Esophagus (tissue), 2 donors: ENCODE data around the gene WDHD1. TPM values are rescaled to one million over a fixed set of nuclear protein-coding genes. Genes with fewer than 3 reads are reported as not detected.
"Not testable (repeated sequence)": the region's sequence is repeated elsewhere in the genome, so short reads cannot be mapped to it uniquely, and the experiment has no call there.

Experiments used
- H3K27ac ChIP-seq, 2 donors: one replicate each; pipeline ENCODE4 v1.5.1; 2013; ENCODE audit warnings: low read depth in 2 of 2, mild to moderate bottlenecking in 2 of 2, inconsistent platforms in 1 of 2, low read length in 1 of 2, moderate library complexity in 1 of 2
- H3K27me3 ChIP-seq, 2 donors: one replicate each; pipeline ENCODE4 v1.6.1; 2013; ENCODE audit warnings: low read length in 2 of 2, control low read depth in 1 of 2, mild to moderate bottlenecking in 1 of 2; ENCODE audit not compliant: insufficient read depth in 2 of 2, control insufficient read depth in 1 of 2
- H3K36me3 ChIP-seq, 2 donors: one replicate each; pipeline ENCODE4 v1.6.1; 2013; ENCODE audit warnings: low read length in 1 of 2; ENCODE audit not compliant: control insufficient read depth in 2 of 2, insufficient read depth in 2 of 2
- H3K4me1 ChIP-seq, 2 donors: one replicate each; pipeline ENCODE4 v1.6.1; 2013; ENCODE audit warnings: low read length in 1 of 2; ENCODE audit not compliant: control insufficient read depth in 2 of 2, insufficient read depth in 2 of 2
- H3K4me3 ChIP-seq, 2 donors: one replicate each; pipeline ENCODE4 v1.5.1; 2013; ENCODE audit warnings: low read length in 2 of 2, mild to moderate bottlenecking in 2 of 2, low read depth in 1 of 2, moderate library complexity in 1 of 2
- H3K9me3 ChIP-seq, 2 donors: one replicate each; pipeline ENCODE4 v1.6.1; 2013; ENCODE audit warnings: mild to moderate bottlenecking in 2 of 2, low read depth in 1 of 2, low read length in 1 of 2, moderate library complexity in 1 of 2; ENCODE audit not compliant: control insufficient read depth in 2 of 2, insufficient read depth in 1 of 2
- WGBS, 2 donors: extraction: QIAGEN DNeasy Blood & Tissue Kit; methylation state at CpG; one replicate each; pipeline ENCODE4 v1.1.7; 2013; 5-methylcytosine and 5-hydroxymethylcytosine counted together
- polyA plus RNA-seq, 2 donors: library from polyadenylated mRNA; stranded (reverse); fragments of 200-250 nt; gene quantifications; one replicate each; pipeline ENCODE4 v1.2.3, GENCODE V29; 2013
- donor health status: healthy with polysubstance abuse.
- donor health status: Bipolar disorder and iron deficiency.

Gene WDHD1
- polyA plus RNA-seq, 2 donors, result 2.2 to 2.5 TPM

DNA sequence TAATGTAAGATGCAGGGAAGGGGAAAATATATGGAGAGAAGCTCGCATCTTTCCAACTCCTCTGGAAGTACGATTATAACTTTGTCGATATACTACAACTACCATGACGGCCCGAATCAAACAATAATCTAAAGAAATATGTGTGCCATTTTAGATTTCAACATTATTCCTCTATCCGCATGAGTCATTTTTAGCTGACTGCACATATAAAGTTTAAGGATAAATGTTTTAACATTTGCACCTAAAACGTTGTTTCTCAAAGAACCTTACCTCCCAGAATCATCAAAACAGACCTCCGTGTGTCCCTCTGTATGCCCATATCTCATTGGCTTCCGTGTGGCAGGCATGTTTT is 482 bp downstream of the WDHD1 start:
- WGBS, 2 donors, result 1% methylated on average over 9 of the region's 9 CpGs
- Histone ChIP-seq H3K4me1 (no peaks in the 10 kb centered on the region), H3K27me3 (no peaks in the 10 kb centered on the region), H3K9me3 (no peaks in the 10 kb centered on the region), H3K4me3 (peak overlapping the region; percentile 75 to 80), H3K36me3 (no peaks in the 10 kb centered on the region), H3K27ac (peak overlapping the region; percentile 76 to 91)

DNA sequence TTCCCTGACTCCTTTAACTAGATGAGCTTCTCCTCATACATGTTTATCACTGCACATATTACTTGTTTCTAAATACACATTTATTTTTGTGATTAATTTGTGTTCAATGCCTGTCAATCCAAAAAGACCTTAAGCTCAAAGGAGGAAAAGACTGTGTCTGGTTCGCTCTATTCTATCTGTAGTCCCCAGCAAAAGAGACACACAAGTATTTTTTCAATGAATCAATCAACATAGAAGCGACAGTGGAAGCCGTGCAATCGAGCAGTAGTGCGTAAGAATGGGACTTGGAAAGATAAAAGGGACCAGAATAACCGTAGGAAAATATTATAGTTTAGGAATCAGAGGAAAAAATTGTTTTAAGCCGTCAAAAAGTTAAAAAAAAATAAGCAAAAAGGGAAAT is 951 bp downstream of the WDHD1 start:
- WGBS, 2 donors, result 24 to 26% methylated on average over 7 of the region's 7 CpGs
- no peaks in the 10 kb centered on the region for H3K36me3 ChIP-seq
- H3K9me3 ChIP-seq, result no peaks in the 10 kb centered on the region
- no peaks in the 10 kb centered on the region for H3K4me1 ChIP-seq
- peak overlapping the region in 1 of 2 donors; percentile 80 for H3K4me3 ChIP-seq
- no peak overlapping the region for H3K27ac ChIP-seq
- no peaks in the 10 kb centered on the region for H3K27me3 ChIP-seq

DNA sequence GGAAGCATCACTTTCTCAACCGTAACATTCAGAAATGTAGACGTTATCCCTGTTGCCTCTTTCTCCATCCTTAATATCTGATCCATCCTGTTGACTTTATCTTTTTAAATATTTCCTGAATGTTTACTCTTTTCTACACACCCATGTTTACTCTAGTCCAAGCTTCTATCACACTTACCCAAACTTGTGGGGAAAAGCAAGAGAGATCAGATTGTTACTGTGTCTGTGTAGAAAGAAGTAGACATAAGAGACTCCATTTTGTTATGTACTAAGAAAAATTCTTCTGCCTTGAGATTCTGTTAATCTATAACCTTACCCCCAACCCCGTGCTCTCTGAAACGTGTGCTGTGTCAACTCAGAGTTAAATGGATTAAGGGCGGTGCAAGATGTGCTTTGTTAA is 2.5 kb downstream of the WDHD1 start:
- not testable (repeated sequence) for H3K9me3 ChIP-seq, H3K4me1 ChIP-seq, H3K27me3 ChIP-seq, H3K27ac ChIP-seq, H3K36me3 ChIP-seq, H3K4me3 ChIP-seq
- WGBS, 2 donors, result 82 to 88% methylated on average over 2 of the region's 5 CpGs

DNA sequence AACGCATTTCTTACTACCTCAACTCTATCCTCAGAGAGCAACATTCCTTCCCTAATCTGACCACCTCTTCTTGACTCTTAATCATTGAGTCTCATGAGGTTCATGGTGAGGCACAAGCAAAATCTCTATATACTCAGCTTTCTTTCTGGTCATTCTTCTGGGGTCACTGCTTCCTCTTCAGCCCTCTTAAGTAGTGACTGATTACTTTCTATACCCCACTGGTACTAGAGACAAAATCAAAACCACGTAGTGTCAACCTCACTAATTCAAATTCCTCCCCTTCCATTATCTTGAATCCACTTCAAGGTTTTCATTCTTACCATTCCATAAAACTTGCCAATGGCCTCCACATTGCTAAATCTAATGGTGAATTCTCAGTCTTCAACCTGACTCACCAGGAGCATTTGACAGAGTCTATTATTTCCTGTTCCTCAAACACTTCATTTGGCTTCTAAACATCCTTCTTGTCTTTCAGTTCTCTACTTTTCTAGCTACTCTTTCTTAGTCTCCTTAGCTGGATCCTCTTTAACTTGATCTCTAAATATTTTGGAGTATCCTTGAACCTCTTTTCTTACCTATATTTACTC is 6.8 kb downstream of the WDHD1 start:
- no peaks in the 10 kb centered on the region for H3K36me3 ChIP-seq
- H3K4me1 ChIP-seq, result no peaks in the 10 kb centered on the region
- no peaks in the 10 kb centered on the region for H3K27me3 ChIP-seq
- H3K4me3 ChIP-seq, result no peak overlapping the region
- H3K27ac ChIP-seq, result no peak overlapping the region
- no peaks in the 10 kb centered on the region for H3K9me3 ChIP-seq
- WGBS, 2 donors, result 96 to 98% methylated on average over 2 of the region's 2 CpGs

DNA sequence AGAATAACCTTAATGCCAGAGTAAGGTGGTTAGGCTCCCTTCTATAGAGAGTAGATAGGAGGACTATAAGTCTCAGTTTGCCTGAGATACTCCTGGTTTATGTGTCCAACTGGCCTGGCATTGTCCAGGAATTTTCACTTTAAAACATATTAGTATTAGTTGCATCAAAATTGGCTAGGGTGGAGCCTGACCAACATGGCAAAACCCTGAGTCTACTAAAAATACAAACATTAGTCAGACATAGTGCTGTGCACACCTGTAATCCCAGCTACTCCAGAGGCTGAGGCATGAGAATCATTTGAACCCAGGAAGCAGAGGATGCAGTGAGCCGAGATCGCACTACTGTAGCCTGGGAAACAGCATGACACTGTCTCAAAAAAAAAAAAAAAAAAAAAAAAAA is 11.9 kb downstream of the WDHD1 start:
- Histone ChIP-seq H3K36me3 (no peaks in the 10 kb centered on the region), H3K27ac (no peak overlapping the region), H3K27me3 (no peaks in the 10 kb centered on the region), H3K9me3 (no peaks in the 10 kb centered on the region), H3K4me3 (no peak overlapping the region), H3K4me1 (no peaks in the 10 kb centered on the region)
- 88 to 97% methylated on average over 2 of the region's 2 CpGs for WGBS, 2 donors

DNA sequence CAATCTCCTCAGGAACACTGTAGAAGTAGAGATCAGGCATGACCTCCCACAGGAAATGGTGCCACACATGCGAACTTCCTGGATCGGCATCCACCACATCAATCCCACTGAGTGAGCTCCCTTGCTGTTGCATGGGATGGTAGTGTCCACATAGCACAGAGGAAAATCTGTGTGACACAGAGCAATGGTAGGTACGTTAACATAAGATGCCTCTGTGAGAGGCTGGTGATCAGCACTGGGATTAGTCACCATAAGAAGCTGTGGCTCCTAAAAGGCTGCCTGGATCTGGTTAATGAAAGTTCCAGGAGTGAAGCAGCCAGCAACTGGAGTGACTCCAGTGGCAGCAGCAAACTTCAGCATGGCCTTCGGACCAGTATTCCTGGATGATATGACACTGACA is 21.8 kb downstream of the WDHD1 start:
- no peaks in the 10 kb centered on the region for H3K9me3 ChIP-seq
- H3K27me3 ChIP-seq, result no peaks in the 10 kb centered on the region
- 73 to 83% methylated on average over 4 of the region's 4 CpGs for WGBS, 2 donors
- H3K27ac ChIP-seq, result no peak overlapping the region
- H3K36me3 ChIP-seq, result no peaks in the 10 kb centered on the region
- no peaks in the 10 kb centered on the region for H3K4me1 ChIP-seq
- H3K4me3 ChIP-seq, result no peak overlapping the region

DNA sequence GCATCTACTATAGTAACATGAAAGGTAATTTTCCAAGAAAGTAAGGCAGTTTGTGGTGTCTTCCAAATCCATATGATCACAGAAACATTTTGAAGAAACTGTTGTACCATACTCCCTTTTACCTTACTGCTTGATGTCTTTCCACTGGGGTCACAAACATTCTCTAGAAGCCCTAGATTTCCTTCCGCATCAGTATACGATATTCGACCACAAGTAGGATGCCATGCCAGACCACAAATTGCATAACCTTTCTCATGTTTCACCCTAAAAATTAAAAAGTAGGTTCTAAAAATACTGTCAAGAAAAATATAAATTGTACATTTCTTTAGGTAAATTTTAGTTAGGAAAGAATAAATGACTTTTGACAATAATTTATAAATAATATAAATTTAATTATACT is 26.5 kb downstream of the WDHD1 start:
- Histone ChIP-seq H3K9me3 (no peaks in the 10 kb centered on the region), H3K4me1 (no peaks in the 10 kb centered on the region), H3K36me3 (no peaks in the 10 kb centered on the region), H3K27me3 (no peaks in the 10 kb centered on the region), H3K27ac (no peak overlapping the region), H3K4me3 (no peak overlapping the region)
- 84 to 85% methylated on average over 3 of the region's 3 CpGs for WGBS, 2 donors

DNA sequence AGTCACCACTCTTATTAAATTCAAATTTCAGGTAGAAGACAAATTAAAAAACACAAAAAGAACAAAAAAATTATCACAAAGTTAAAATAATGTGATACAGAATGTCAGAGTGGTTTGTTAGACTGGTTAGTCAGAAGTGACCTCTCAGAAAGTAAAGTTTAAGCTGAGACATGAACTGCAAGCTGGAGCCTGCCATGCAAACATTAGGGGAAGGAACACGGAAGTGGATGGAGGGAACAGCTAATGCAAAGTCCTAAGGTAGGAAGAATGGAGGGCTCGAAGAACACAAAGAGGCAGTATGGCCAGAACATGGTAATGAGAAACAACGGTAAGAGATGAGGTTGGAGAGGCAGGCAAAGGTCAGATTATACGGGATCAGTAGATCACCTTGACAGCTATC is 41.7 kb downstream of the WDHD1 start:
- WGBS, 2 donors, result 73 to 83% methylated on average over 4 of the region's 4 CpGs
- Histone ChIP-seq H3K4me3 (no peak overlapping the region), H3K4me1 (no peaks in the 10 kb centered on the region), H3K36me3 (no peaks in the 10 kb centered on the region), H3K27ac (no peak overlapping the region), H3K27me3 (no peaks in the 10 kb centered on the region), H3K9me3 (no peaks in the 10 kb centered on the region)

DNA sequence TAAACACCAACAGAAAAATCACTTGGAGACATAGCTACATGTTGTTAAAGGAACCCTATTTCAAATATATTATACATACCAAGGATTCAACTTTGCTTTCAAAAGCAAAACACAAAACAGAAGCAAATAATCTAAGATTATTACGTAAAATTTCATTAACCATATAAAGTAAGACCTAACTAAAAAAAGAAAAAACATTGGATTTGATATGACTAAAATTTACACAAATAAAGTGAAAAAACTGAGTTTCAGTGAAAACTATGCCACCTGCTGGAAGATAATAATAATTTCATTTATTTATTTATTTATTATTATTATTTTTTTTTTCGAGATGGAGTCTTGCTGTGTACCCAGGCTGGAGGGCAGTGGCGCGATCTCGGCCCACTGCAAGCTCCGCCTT is 45.2 kb downstream of the WDHD1 start:
- Histone ChIP-seq H3K36me3 (no peaks in the 10 kb centered on the region), H3K4me3 (no peak overlapping the region), H3K27me3 (no peaks in the 10 kb centered on the region), H3K9me3 (no peaks in the 10 kb centered on the region), H3K4me1 (no peaks in the 10 kb centered on the region), H3K27ac (no peak overlapping the region)
- 87 to 89% methylated on average over 6 of the region's 6 CpGs for WGBS, 2 donors

DNA sequence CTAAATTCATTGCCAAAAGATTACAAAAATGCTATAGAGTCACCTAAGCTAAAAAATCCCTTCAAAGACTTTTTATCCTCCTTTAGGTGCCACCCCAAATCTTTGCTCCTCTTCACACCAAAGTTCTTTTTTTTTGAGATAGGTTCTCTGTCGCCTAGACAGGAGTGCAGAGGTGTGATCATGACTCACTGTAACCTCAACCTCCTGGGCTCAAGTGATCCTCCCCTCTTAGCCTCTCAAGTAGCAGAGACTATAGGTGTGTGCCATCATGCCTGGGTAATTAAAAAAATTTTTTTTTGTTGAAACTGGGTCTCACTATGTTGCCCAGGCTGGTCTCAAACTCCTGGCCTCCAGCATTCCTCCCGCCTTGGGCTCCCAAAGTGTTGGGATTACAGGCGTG is 47.9 kb downstream of the WDHD1 start:
- Histone ChIP-seq H3K4me3 (no peak overlapping the region), H3K36me3 (no peaks in the 10 kb centered on the region), H3K27me3 (no peaks in the 10 kb centered on the region), H3K9me3 (no peaks in the 10 kb centered on the region), H3K27ac (no peak overlapping the region), H3K4me1 (no peaks in the 10 kb centered on the region)
- 74 to 89% methylated on average over 3 of the region's 3 CpGs for WGBS, 2 donors
